HepG2 (cell line): ENCODE measurements around the gene COA3. TPM values are rescaled to one million over a fixed set of nuclear protein-coding genes. Genes with fewer than 3 reads are reported as not detected.
A peak's percentile ranks its signal among the peaks of the same experiment; 100 is the strongest.

Experiments
- ATAC-seq: fragments of 200-7000 bp; cut with Tn5 transposase; 3 replicates; pipeline ENCODE4 v1.9.1; 2020; ENCODE audit warnings: mild to moderate bottlenecking, moderate library complexity
- BruUV-seq: library from RNA; stranded (reverse); fragments of 400-500 nt; replicated peaks from 2 replicates; lab custom pipeline; 2021; lab: Mats Ljungman, UMichigan
- CTCF ChIA-PET: fragments of 300-600 bp; formaldehyde crosslinking; extraction: SDS; loops from one replicate; lab custom pipeline; 2021; ENCODE audit warnings: low total read pairs, inconsistent platforms, low intra/inter-chr PET ratio; lab: Yijun Ruan, JAX
- POLR2A ChIA-PET: fragments of 350-600 bp; sonication (Branson Sonifier 250); formaldehyde crosslinking; loops from one replicate; lab custom pipeline; 2020; ENCODE audit warnings: antibody characterized with exemption, inconsistent platforms; lab: Yijun Ruan, JAX
- DNase-seq: peaks from one replicate; pipeline ENCODE4 v3.0.0-alpha.2; 2015; ENCODE audit warnings: low spot score
- FAIRE-seq: peaks from 3 replicates; lab custom pipeline; 2011; peaks lifted over from hg19 to GRCh38; lab: Jason Lieb, UNC
- H2AFZ ChIP-seq: one replicate; pipeline ENCODE4 v1.6.1; 2011; ENCODE audit warnings: low read length, inconsistent platforms
- H3K27ac ChIP-seq: fragments of 300-600 bp; 3 replicates; pipeline ENCODE4 v1.8.0; 2011; ENCODE audit warnings: mixed run types, mild to moderate bottlenecking, mixed read lengths, low read length, inconsistent platforms; ENCODE audit not compliant: insufficient read depth; ENCODE audit errors: extremely low read length
- H3K27me3 ChIP-seq, 2 experiments: fragments of 200-600 bp in 1 of 2; 2 replicates in 1 of 2; 3 replicates in 1 of 2; pipeline versions ENCODE4 v1.6.0 to v1.8.0; 2011; ENCODE audit warnings: low read length in 2 of 2, mild to moderate bottlenecking in 2 of 2, moderate library complexity in 2 of 2, inconsistent platforms in 1 of 2; ENCODE audit not compliant: insufficient read depth in 2 of 2, control insufficient read depth in 1 of 2
- H3K36me3 ChIP-seq, 2 experiments: fragments of 200-600 bp in 1 of 2; replicated peaks in 1 of 2; 2 replicates in 1 of 2; 3 replicates in 1 of 2; pipeline versions ENCODE4 v1.5.1 to v1.8.0; 2011; ENCODE audit warnings: low read length in 2 of 2, inconsistent platforms in 1 of 2; ENCODE audit not compliant: insufficient read depth in 2 of 2, control insufficient read depth in 1 of 2
- H3K4me1 ChIP-seq: 2 replicates; pipeline ENCODE4 v1.5.1; 2012; ENCODE audit warnings: low read length, inconsistent platforms; ENCODE audit not compliant: insufficient read depth
- H3K4me2 ChIP-seq: 2 replicates; pipeline ENCODE4 v1.6.0; 2011; ENCODE audit warnings: low read depth, low read length, inconsistent platforms
- H3K4me3 ChIP-seq, 3 experiments: fragments of 200-600 bp in 1 of 3; sonication (generic), shearing (Covaris generic) in 1 of 3; replicated peaks in 1 of 3; 2 replicates each; pipeline ENCODE4 v1.5.1; 2011 to 2016; ENCODE audit warnings: low read length in 3 of 3, inconsistent platforms in 2 of 3, low read depth in 2 of 3, mild to moderate bottlenecking in 2 of 3, control low read depth in 1 of 3, mixed read lengths in 1 of 3; ENCODE audit not compliant: insufficient read depth in 1 of 3
- H3K79me2 ChIP-seq: one replicate; pipeline ENCODE4 v1.6.1; 2011; ENCODE audit warnings: low read length, inconsistent platforms; ENCODE audit not compliant: insufficient read depth
- H3K9ac ChIP-seq: 2 replicates; pipeline ENCODE4 v1.6.0; 2011; ENCODE audit warnings: mild to moderate bottlenecking, low read depth, low read length, inconsistent platforms; ENCODE audit not compliant: insufficient read depth
- H3K9me3 ChIP-seq: 2 replicates; pipeline ENCODE4 v1.5.1; 2012; ENCODE audit warnings: mild to moderate bottlenecking, low read length
- H4K20me1 ChIP-seq: 2 replicates; pipeline ENCODE4 v1.6.0; 2011; ENCODE audit warnings: inconsistent platforms, mild to moderate bottlenecking, low read length, moderate library complexity; ENCODE audit not compliant: insufficient read depth
- AKAP8 ChIP-seq: sonication (generic); formaldehyde crosslinking; IDR thresholded peaks from 2 replicates; pipeline ENCODE4 v1.5.1; 2020; ENCODE audit warnings: mild to moderate bottlenecking, missing genetic modification reagents
- ATF5 ChIP-seq: sonication (generic); formaldehyde crosslinking; IDR thresholded peaks from 2 replicates; pipeline ENCODE4 v1.4.0; 2020; ENCODE audit warnings: mild to moderate bottlenecking, low read depth, missing genetic modification reagents
- CEBPB ChIP-seq: IDR thresholded peaks from 2 replicates; pipeline ENCODE4 v1.6.1; 2011; ENCODE audit warnings: low read depth, low read length, improper control_type of control experiment, borderline replicate concordance
- CEBPG ChIP-seq: IDR thresholded peaks from 2 replicates; pipeline ENCODE4 v1.6.1; 2016
- FOSL2 ChIP-seq: sonication (generic); formaldehyde crosslinking; IDR thresholded peaks from 2 replicates; pipeline ENCODE4 v1.4.0; 2020; ENCODE audit warnings: missing genetic modification reagents
- POLR2AphosphoS2 ChIP-seq: IDR thresholded peaks from 2 replicates; pipeline ENCODE4 v1.6.1; 2011; ENCODE audit warnings: low read depth, low read length, improper control_type of control experiment
- RBM22 ChIP-seq: fragments of 200-400 bp; formaldehyde crosslinking; optimal IDR thresholded peaks from 2 replicates; pipeline ENCODE3; 2017; ENCODE audit warnings: mild to moderate bottlenecking, low read length, moderate library complexity
- SMC3 ChIP-seq: IDR thresholded peaks from 2 replicates; pipeline ENCODE4 v1.6.1; 2011; ENCODE audit warnings: low read length, improper control_type of control experiment
- TCF12 ChIP-seq, 2 experiments: fragments of 450-650 bp in 1 of 2; sonication (generic) in 1 of 2; formaldehyde crosslinking in 1 of 2; IDR thresholded peaks; 2 replicates each; pipeline versions ENCODE4 v1.6.1 to v1.8.0; 2017 to 2022; ENCODE audit warnings: antibody characterized with exemption in 1 of 2, mild to moderate bottlenecking in 1 of 2, missing genetic modification reagents in 1 of 2, moderate library complexity in 1 of 2
- ZC3H13 ChIP-seq: sonication (generic); formaldehyde crosslinking; IDR thresholded peaks from 2 replicates; pipeline ENCODE4 v1.8.1; 2023; ENCODE audit warnings: mild to moderate bottlenecking, missing genetic modification reagents, moderate library complexity
- ZMAT3 ChIP-seq: sonication (generic); formaldehyde crosslinking; conservative IDR thresholded peaks from 2 replicates; pipeline ENCODE4 v1.7.0; 2021; ENCODE audit warnings: missing genetic modification reagents
- ZNF280B ChIP-seq: sonication (generic); formaldehyde crosslinking; IDR thresholded peaks from 2 replicates; pipeline ENCODE4 v1.5.0; 2020; ENCODE audit warnings: missing genetic modification reagents, mild to moderate bottlenecking, borderline replicate concordance
- ZNF3 ChIP-seq: IDR thresholded peaks from 2 replicates; pipeline ENCODE4 v1.7.0; 2017; ENCODE audit warnings: inconsistent platforms
- ZNF34 ChIP-seq: sonication (generic); formaldehyde crosslinking; IDR thresholded peaks from 2 replicates; pipeline ENCODE4 v1.4.0; 2020; ENCODE audit warnings: mild to moderate bottlenecking, missing genetic modification reagents, borderline replicate concordance
- ZNF597 ChIP-seq: sonication (generic); formaldehyde crosslinking; IDR thresholded peaks from 2 replicates; pipeline ENCODE4 v1.5.0; 2020; ENCODE audit warnings: missing genetic modification reagents
- ZNF7 ChIP-seq: IDR thresholded peaks from 2 replicates; pipeline ENCODE4 v1.6.1; 2016; ENCODE audit warnings: missing biosample characterization, missing genetic modification reagents
- ZNF737 ChIP-seq: sonication (generic); formaldehyde crosslinking; IDR thresholded peaks from 2 replicates; pipeline ENCODE4 v1.5.0; 2020; ENCODE audit warnings: missing genetic modification reagents, mild to moderate bottlenecking, borderline replicate concordance
- WGBS: methylation state at CpG from one replicate; pipeline ENCODE4 v1.1.6; 2017; ENCODE audit warnings: low lambda C conversion rate; 5-methylcytosine and 5-hydroxymethylcytosine counted together
- in situ Hi-C: cut with HindIII; loops from 2 replicates; pipeline ENCODE4 v1.10.0; 2017; ENCODE audit warnings: low pct_unique_long_range_greater_than_20kb; ENCODE audit not compliant: extremely low pct_ligation_motif_present
- intact Hi-C: fragments of 100-400 bp; cut with micrococcal nuclease; formaldehyde crosslinking; loops from one replicate; pipeline ENCODE4 v1.10.0; 2022; ENCODE audit not compliant: unreplicated experiment
- polyA plus RNA-seq, 8 experiments: library from polyadenylated mRNA; depleted of rRNA in 3 of 8; stranded (reverse) in 7 of 8; unstranded in 1 of 8; fragments of >200 nt; fragmentation: Illumina TruSeq in 4 of 8; extraction: Trizol in 4 of 8; gene quantifications; 2 replicates each; pipeline versions ENCODE4 v1.2.1 to v1.2.3, GENCODE V29; 2011 to 2016; ENCODE audit warnings: low read depth in 4 of 8, missing spikeins in 1 of 8, mixed read lengths in 1 of 8; ENCODE audit not compliant: insufficient read depth in 1 of 8
- total RNA-seq, 5 experiments: library from RNA; depleted of rRNA; stranded (reverse); fragments of >200 nt; fragmentation: Illumina TruSeq; extraction: Trizol; gene quantifications; 2 replicates each; pipeline ENCODE4 v1.2.3, GENCODE V29; 2016; ENCODE audit warnings: low read depth in 1 of 5

The COA3 gene
- total and polyA plus RNA-seq, 2 of the 13 experiments (the other 11 are each of a cell fraction or from before 2014, with no cell fraction given), result 133 to 202 TPM

- no peak for TF ChIP-seq ATF5
- TF ChIP-seq AKAP8 (CRISPR knock-in tag), result 0 out of 2 replicates have a peak, but pooled peaks have one; percentile 29
- TF ChIP-seq CEBPB, result peak; percentile 49; the same call in 1 of the 2 replicates
- TF ChIP-seq FOSL2, result peak; percentile 42; the same call in 1 of the 2 replicates
- no peak for TF ChIP-seq ZNF3 (CRISPR knock-in tag)
- TF ChIP-seq ZNF7 (CRISPR knock-in tag), result 0 out of 2 replicates have a peak, but pooled peaks have one; percentile 4
- no peak for TF ChIP-seq ZMAT3 (CRISPR knock-in tag)
- TF ChIP-seq ZNF737, result no peak
- TF ChIP-seq SMC3, result 0 out of 2 replicates have a peak, but pooled peaks have one; percentile 0
- 0 out of 2 replicates have a peak, but pooled peaks have one; percentile 11 for TF ChIP-seq CEBPG
- TF ChIP-seq, all 625 proteins: peak for 10
Measured at GRCh38 chr17:42846594-42847280, 48.2 kb upstream of the COA3 start (continued).

GRCh38 chr17:42845918-42846593, 47.6 kb upstream of the COA3 start:
- BruUV-seq, result no TSS peak
- Histone ChIP-seq H3K27me3 (no peaks in the 10 kb centered on the region), H3K27ac (no peak overlapping the region), H4K20me1 (no peaks in the 10 kb centered on the region), H3K4me2 (no peak overlapping the region), H3K79me2 (no peaks in the 10 kb centered on the region), H3K9me3 (no peaks in the 10 kb centered on the region), H3K9ac (no peak overlapping the region), H2AFZ (no peak overlapping the region), H3K4me1 (peaks cover 26% of the 10 kb centered on the region), H3K36me3 (peaks cover 32 to 46% of the 10 kb centered on the region in 2 experiments), H3K4me3 (no peak overlapping the region)
- in situ Hi-C loops, result loop anchor here (10.0 kb wide), 1 partner anchor 139 kb away; the partner anchor contains the start of genes PTGES3L and RUNDC1
- POLR2A ChIA-PET, result interaction anchor here (1.0 to 5.0 kb wide), 8 partner anchors 9 to 91 kb away, joined by 3 to 39 read pairs (median 8); partner anchors contain the start of gene BECN1
- ATAC-seq (no peak), FAIRE-seq (no peak), DNase-seq (no peak)
- intact Hi-C loops, result no loop called here
- CTCF ChIA-PET, result no interaction called here
- no peak for TF ChIP-seq ZNF597 (CRISPR knock-in tag)
- no peak for TF ChIP-seq TCF12 (IDR thresholded peaks at IDR 0.05)
- TF ChIP-seq TCF12 (CRISPR knock-in tag; IDR thresholded peaks at IDR 0.05), result 0 out of 2 replicates have a peak, but pooled peaks have one; percentile 21
- TF ChIP-seq ZNF3 (CRISPR knock-in tag), result no peak
- no peak for TF ChIP-seq RBM22
- no peak for TF ChIP-seq ZNF34 (CRISPR knock-in tag)
- no peak for TF ChIP-seq ZNF280B
- TF ChIP-seq POLR2AphosphoS2, result no peak
- 0 out of 2 replicates have a peak, but pooled peaks have one; percentile 16 for TF ChIP-seq ZC3H13 (CRISPR knock-in tag)
- WGBS, result 93% methylated on average over 7 of the region's 7 CpGs
